Stimulated activated CD8-positive, alpha-beta memory T cell treated with anti-CD3 and anti-CD28 coated beads, Interleukin-4, amount 100 ng/mL, for 48 hours (primary cell): ENCODE results near the gene GAB1.

ENCODE experiments used
- DNase-seq: peaks from one replicate; pipeline ENCODE4 v3.0.0-alpha.2; 2020

Gene GAB1

DNA sequence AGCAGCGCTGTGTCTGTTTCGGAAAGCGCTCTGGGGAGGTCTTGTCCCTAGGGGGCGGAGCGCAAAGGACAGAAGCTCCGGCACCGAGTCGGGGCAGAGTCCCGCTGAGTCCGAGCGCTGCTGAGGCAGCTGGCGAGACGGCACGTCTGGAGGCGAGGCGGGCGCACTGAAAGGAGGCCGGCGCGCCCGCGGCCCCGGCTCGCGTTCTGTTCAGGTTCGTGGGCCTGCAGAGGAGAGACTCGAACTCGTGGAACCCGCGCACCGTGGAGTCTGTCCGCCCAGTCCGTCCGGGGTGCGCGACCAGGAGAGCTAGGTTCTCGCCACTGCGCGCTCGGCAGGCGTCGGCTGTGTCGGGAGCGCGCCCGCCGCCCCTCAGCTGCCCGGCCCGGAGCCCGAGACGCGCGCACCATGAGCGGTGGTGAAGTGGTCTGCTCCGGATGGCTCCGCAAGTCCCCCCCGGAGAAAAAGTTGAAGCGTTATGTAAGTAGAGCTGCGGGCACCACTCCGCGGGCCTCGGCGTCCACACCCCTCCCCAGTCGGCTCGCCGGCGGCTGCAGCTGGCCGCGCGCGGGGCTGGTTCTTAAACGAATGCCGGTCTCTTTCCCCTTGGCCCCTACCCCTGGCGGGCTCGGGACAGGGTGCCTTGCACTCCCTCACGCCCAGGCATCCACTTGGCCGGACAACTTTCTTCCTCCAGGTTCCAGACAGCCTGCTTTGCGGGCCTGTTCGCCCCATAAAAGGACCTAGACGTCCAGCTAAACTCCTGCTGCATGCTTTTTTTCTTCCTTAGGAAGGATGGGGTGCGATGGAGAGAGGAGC lies at the start of gene GAB1:
GAB1 (plus strand) TSS at position 96 of the 819 bp plus-strand sequence; CDS start at position 409, 313 bp downstream.
- DNase-seq = peak; percentile 40

- DNase-seq = no peak
These were observed 49.1 kb upstream of the GAB1 start for GRCh38 chr4:143287572-143287923.

DNA sequence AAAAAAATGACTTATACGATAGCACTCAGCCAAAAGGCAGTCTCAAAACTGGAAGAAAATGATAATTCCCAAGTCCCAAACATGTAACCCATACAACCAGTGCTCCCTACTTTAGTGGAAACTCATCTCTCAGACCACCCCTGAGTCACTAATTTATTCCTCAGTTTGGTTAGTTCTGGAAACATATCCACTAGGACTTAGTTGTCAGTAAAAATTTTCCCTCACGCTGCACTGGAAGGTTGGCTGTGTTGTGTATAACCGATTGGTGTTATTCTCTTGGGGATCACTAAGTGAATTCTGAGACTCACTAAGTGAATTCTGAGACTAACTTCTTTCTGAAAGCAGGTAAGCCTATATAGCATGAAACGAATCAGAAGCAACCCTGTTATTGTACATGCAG lies 48.5 kb upstream of the GAB1 start:
- DNase-seq = no peak

DNA sequence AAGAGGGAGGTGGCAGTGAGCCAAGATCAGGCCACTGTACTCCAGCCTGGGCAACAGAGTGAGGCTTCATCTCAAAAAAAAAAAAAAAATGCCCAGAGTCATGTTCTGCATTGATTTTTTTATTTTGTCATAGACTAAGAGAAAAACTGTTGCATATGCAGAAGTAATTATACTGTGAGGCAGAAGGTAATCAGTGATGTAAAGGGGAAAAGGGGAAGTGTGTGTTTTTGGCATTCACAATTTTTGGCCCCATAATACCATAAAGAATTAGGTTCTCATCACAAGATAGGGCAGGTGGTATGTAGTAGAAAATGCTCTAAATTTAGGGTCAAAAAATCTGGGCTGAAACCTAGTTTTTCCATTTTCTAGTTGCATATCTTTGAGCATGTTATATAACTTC lies 47.3 kb upstream of the GAB1 start:
- DNase-seq = no peak

- DNase-seq = no peak
These were observed 45.4 kb upstream of the GAB1 start for GRCh38 chr4:143291314-143291713.

GRCh38 chr4:143292858-143293257 lies 43.8 kb upstream of the GAB1 start:
- no peak for DNase-seq

DNA sequence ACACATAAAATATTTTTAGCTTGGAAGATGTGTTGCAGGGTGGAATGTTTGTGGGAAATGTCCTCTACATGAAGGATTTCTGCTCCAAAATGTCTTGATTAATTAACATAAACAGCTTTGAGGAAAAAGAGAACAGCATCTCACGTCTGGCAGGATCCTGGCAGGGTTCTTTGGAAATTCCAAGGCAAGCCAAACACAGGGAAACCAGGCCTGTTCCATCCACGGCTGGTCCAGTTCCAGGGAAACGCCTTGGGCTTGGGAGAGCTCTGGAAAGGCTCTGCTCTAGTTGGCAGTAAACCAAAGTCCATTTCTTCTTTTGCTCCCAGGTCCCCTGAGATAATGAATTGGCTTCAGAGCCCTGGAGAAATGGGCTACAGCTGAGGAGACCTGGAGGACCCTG lies 42.4 kb upstream of the GAB1 start:
- DNase-seq = no peak

DNA sequence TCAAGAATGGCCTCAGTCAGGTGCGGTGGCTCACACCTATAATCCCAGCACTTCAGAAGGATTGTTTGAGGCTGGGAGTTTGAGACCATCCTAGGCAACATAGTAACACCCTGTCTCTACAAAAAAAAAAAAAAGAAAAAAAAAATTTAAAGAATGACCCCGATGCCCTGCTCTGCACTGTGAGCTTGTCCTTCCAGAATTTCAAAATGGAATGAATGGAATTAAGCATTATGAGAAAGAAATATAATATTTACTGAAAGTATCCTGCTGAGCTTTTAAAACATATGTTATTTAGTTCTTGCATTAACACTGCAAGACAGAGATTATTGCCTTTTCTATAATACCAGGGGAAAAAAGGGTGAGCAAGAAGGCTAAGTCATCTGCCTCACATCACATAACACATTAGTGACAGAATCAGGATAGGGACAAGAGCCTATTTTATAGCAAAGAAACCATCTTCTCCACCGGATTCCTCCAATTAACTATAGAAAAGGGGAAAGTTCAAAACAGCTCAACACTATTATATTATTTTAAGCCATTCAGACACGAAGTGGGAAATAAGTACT lies 41.9 kb upstream of the GAB1 start:
- no peak for DNase-seq

DNA sequence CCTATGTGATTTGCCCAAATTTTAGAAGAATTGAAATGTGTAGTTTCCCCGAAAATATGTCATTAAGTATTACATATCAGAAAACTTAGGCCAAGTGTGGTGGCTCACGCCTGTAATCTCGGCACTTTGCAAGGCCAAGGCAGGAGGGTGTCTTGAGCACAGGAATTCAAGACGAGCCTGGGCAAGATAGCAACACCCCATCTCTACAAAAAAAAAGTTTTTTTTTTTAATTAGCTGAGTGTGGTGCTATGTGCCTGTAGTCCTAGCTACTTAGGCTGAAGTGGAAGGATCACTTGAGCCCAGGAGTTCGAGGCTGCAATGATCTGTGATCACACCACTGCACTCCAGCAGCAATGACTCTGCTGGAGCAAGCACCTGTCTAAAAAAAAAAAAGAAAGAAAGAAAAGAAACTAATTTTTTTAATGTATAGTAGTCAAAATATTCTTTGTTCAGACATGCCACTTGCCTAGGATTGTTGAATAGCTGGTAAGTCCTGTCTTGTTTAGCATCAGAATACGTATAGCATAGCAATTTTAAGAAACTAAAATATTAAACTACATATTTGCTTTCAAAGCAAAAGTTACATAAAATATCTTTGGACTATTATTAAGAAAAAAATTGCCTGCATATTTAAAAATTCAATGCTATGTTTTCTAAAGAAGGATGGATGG lies 40.1 kb upstream of the GAB1 start:
- DNase-seq = no peak

DNA sequence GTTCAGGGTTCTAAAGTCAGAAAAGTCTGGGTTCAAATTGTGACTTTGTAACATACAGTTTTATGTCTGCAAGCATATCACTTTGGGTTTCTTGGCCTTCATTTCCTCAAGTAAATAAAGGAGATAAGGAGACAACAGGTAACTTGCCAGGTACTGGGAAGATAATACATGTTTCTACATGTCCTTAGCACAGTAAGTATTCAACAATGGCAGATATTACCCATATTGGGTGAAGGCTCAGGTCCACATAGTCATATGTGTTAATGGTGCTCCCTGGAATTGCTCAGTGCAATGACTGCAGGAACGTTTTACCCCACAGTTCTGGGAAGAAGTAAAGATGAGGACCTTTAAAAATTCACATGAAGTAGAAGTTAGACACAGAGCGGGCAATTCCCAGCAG lies 35.8 kb upstream of the GAB1 start:
- DNase-seq = no peak

GRCh38 chr4:143302536-143302935 lies 34.1 kb upstream of the GAB1 start:
- no peak for DNase-seq

DNA sequence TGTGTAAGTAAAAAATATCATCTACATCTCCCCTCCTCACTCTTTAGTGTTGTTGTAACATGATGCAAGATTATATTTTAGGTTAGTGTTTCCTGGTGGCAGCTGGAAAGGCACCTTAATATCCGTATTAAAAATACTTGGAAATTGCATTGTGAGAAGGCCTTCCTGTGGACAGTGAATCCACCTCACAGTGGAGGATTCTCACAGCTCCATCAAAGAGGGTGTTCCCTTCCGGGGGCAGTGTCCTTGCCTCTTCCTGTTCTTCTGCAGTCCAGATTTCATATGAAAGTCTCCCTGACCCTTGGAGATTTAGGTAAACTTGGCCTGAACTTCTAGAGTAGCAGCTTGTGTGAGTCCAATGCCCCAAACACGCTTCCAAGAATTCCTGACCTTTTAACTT lies 29.9 kb upstream of the GAB1 start:
- no peak for DNase-seq

DNA sequence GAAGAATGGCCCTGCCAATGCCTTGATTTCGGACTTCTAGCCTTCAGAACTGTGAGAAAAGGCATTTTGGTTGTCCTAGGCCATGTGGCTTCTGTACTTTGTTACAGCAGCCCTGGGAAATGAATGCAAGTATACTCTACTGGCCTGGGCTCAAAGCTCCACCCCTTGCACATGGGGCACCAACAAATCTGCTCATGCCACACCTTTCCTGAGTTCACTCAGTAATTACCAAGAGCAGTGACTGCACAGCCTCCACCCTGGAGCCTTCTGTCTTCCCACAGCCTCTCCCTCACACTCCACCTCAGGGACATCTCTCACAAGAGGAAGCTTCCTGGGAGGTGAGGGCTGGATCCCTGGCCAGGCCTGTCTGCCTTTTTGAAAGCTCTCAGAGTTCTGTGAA lies 29.1 kb upstream of the GAB1 start:
- DNase-seq = no peak

- DNase-seq = no peak
These were observed 28.3 kb upstream of the GAB1 start for GRCh38 chr4:143308377-143308776.

- DNase-seq = no peak
These were observed 24.8 kb upstream of the GAB1 start for GRCh38 chr4:143311924-143312323.

- no peak for DNase-seq
These were observed 23.2 kb upstream of the GAB1 start for GRCh38 chr4:143313521-143313920.

GRCh38 chr4:143313996-143314395 lies 22.7 kb upstream of the GAB1 start:
- DNase-seq = no peak

DNA sequence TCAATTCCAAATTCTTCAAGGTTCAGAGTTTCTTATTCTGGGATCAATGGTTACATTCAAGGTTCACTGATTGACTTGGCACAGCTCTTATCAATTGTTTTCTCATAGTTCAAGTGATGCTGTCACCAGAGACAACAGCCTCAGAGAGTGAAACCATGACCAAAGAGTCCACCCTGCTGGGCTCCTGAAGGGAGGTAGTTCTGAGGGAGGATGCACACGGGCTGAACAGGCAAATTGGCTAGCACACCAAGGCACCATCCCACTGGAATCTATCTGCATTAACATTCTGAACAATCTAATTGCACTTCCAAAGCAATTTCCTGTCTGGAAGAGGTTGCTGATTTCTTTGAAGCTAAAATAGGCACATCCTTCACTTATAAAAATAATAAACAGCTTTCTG lies 16.6 kb upstream of the GAB1 start:
- no peak for DNase-seq

- DNase-seq = no peak
These were observed 9.9 kb upstream of the GAB1 start for GRCh38 chr4:143326735-143327134.

- DNase-seq = no peak
These were observed 6.7 kb upstream of the GAB1 start for GRCh38 chr4:143329985-143330384.

DNA sequence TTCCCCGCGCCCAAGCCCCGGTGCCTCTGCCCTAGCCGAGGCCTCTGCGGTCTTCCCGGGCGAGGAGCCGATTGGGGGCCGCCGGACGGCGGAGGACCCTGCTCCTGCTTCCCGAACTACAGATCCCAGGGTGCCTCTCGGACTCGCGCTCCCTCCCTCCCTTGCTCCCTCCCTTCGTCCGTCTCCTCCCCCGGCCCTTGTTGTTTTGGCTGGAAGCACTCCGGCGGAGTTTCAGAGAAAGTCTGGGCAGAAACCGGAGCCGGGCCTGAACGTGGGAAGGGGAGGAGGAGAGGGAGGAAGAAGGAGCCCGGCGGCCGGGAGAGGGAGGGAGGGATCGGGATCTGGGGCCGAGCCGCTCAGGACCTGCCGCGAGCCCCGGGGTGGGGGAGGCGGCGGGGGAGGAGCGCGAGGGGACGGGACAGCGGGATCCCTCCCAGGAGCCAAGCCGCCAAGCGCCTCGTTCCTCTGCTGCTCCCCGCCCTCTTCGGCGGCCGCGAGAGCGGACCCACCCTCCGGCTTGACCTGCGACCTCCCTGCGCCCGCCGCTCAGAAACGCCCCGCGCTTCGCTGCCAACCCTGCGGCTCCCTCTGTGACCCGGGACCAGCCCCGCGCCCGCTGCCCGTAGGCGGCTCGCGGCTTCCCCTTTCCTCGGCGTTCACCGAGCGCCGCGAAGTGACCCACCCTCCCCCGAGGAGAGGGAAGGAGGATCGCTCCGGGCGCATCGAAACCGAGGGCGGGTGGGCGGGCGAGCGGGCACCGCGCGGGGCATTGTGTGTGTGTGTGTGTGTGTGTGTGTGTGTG lies 496 bp upstream of the GAB1 start:
- DNase-seq = peak; percentile 55

DNA sequence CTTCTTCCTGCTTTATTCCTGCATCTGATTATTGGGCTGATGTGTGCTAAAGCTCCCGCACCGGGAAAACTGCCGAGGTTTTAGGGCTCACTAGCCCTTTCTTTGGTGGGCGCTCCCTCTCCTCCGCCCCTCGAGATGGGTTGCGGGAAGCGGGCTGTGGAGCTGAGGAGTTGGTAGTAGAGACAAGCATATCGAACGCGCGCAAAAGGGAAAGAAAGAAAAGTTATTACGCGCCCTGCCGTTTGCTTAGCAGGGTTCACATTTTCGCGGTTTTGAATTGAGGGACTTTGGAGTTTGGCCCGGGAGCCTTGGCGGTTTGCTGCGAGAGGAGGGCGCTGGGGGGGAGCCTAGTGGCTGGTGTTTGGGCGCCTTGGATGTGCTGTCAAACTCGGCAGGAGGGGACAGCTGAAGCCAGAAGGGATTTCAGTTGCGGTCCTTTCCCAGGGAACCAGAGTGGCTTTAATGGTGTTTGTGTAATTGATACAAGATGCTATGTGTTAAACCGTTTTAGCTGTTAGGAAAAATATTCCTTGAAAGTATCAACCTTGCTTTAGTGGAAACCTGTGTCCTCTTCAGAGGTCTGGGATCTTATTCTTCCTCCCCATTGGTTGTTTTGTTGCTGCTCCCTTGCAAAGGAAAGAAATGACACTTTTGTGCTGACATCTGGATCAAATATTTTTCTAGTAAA lies 1.1 kb downstream of the GAB1 start:
- DNase-seq = peak; percentile 31

- DNase-seq = no peak
These were observed 1.6 kb downstream of the GAB1 start for GRCh38 chr4:143338313-143338712.
